ENCODE results near the gene ABCA2.
"Not testable (repeated sequence)": the region's sequence is repeated elsewhere in the genome, so short reads cannot be mapped to it uniquely, and the experiment has no call there.

Gene ABCA2

GRCh38 chr9:137046088-137046787 lies 18.2 kb upstream of the ABCA2 start, which contains the start of gene NPDC1:
Gene NPDC1, minus strand, starts transcription at chr9:137046177. Its CDS starts 188 bp downstream, at chr9:137045989.
- DNase-seq, result peak; percentile 70

- DNase-seq, result no peak
Measured at GRCh38 chr9:137045294-137046087, 17.5 kb upstream of the ABCA2 start.

GRCh38 chr9:137044502-137045177 lies 16.6 kb upstream of the ABCA2 start:
- DNase-seq, result no peak

GRCh38 chr9:137044037-137044436 lies 16.0 kb upstream of the ABCA2 start:
- no peak for DNase-seq

GRCh38 chr9:137042751-137043727 lies 15.0 kb upstream of the ABCA2 start:
- DNase-seq, result no peak

- no peak for DNase-seq
Measured at GRCh38 chr9:137041124-137041523, 13.1 kb upstream of the ABCA2 start.

- no peak for DNase-seq
Measured at GRCh38 chr9:137040568-137040967, 12.5 kb upstream of the ABCA2 start.

GRCh38 chr9:137039611-137040366 lies 11.8 kb upstream of the ABCA2 start:
- DNase-seq, result no peak

- DNase-seq, result no peak
Measured at GRCh38 chr9:137038916-137039315, 10.9 kb upstream of the ABCA2 start.

GRCh38 chr9:137037483-137037882 lies 9.4 kb upstream of the ABCA2 start:
- no peak for DNase-seq

- no peak for DNase-seq
Measured at GRCh38 chr9:137037035-137037434, 9.0 kb upstream of the ABCA2 start.

GRCh38 chr9:137035937-137036336 lies 7.9 kb upstream of the ABCA2 start:
- no peak for DNase-seq

- no peak for DNase-seq
Measured at GRCh38 chr9:137035507-137035834, 7.4 kb upstream of the ABCA2 start.

GRCh38 chr9:137034709-137035506 lies 6.9 kb upstream of the ABCA2 start:
- peak; percentile 78 for DNase-seq

- DNase-seq, result no peak
Measured at GRCh38 chr9:137034039-137034708, 6.1 kb upstream of the ABCA2 start.

GRCh38 chr9:137033481-137033880 lies 5.4 kb upstream of the ABCA2 start:
- not testable (repeated sequence) for DNase-seq

- no peak for DNase-seq
Measured at GRCh38 chr9:137032858-137033257, 4.8 kb upstream of the ABCA2 start.

- peak; percentile 27 for DNase-seq
Measured at GRCh38 chr9:137031904-137032640, 4.0 kb upstream of the ABCA2 start, which contains the start of gene FUT7. Gene FUT7, minus strand, starts transcription at chr9:137032088. Its CDS starts 97 bp downstream, at chr9:137031991.

Data from activated effector memory CD4-positive, alpha-beta T cell treated with Interleukin-2 at 50 U/mL for 16 hours (primary cell).